Fibroblast of gingiva (primary cell): ENCODE measurements around the gene FBLN5.

Experiments
- DNase-seq: peaks from one replicate; pipeline ENCODE4 v3.0.0-alpha.2; 2011; ENCODE audit warnings: low read depth

FBLN5 gene

GRCh38 chr14:91947475-91948184, at the start of gene FBLN5:
Gene FBLN5 (minus strand): TSS chr14:91947694. CDS start chr14:91947229, 465 bp downstream.
- peak; percentile 94 for DNase-seq

GRCh38 chr14:91996948-91997371, 49.5 kb upstream of the FBLN5 start:
- peak; percentile 82 for DNase-seq

GRCh38 chr14:91987192-91987591, 39.7 kb upstream of the FBLN5 start:
- no peak for DNase-seq

- DNase-seq, result peak; percentile 54
These were observed 38.2 kb upstream of the FBLN5 start for GRCh38 chr14:91985521-91986255.

GRCh38 chr14:91985008-91985407, 37.5 kb upstream of the FBLN5 start:
- peak; percentile 28 for DNase-seq

GRCh38 chr14:91983588-91983987, 36.1 kb upstream of the FBLN5 start:
- DNase-seq, result no peak

GRCh38 chr14:91980157-91980556, 32.7 kb upstream of the FBLN5 start:
- DNase-seq, result peak; percentile 74

GRCh38 chr14:91977884-91978283, 30.4 kb upstream of the FBLN5 start:
- no peak for DNase-seq

GRCh38 chr14:91975763-91976162, 28.3 kb upstream of the FBLN5 start:
- no peak for DNase-seq

- no peak for DNase-seq
These were observed 23.8 kb upstream of the FBLN5 start for GRCh38 chr14:91971188-91971778.

- no peak for DNase-seq
These were observed 20.8 kb upstream of the FBLN5 start for GRCh38 chr14:91968280-91968679.

GRCh38 chr14:91964724-91965123, 17.2 kb upstream of the FBLN5 start:
- no peak for DNase-seq

GRCh38 chr14:91964011-91964410, 16.5 kb upstream of the FBLN5 start:
- no peak for DNase-seq

GRCh38 chr14:91963465-91963864, 16.0 kb upstream of the FBLN5 start:
- peak; percentile 78 for DNase-seq

GRCh38 chr14:91961297-91962220, 14.1 kb upstream of the FBLN5 start:
- no peak for DNase-seq

GRCh38 chr14:91957876-91958313, 10.4 kb upstream of the FBLN5 start:
- DNase-seq, result no peak

GRCh38 chr14:91956616-91957015, 9.1 kb upstream of the FBLN5 start:
- no peak for DNase-seq

GRCh38 chr14:91955168-91955567, 7.7 kb upstream of the FBLN5 start:
- no peak for DNase-seq

- DNase-seq, result no peak
These were observed 5.9 kb upstream of the FBLN5 start for GRCh38 chr14:91953170-91953985.

- peak; percentile 34 for DNase-seq
These were observed 646 bp downstream of the FBLN5 start for GRCh38 chr14:91946622-91947474.
